ENCODE measurements around the gene ARHGAP10. TPM values are rescaled to one million over a fixed set of nuclear protein-coding genes. Genes with fewer than 3 reads are reported as not detected.

The ARHGAP10 gene
- total RNA-seq, 2 donors from 2014 or later: 30.3 to 69.6 TPM

GRCh38 chr4:148097801-148098200, 365.9 kb downstream of the ARHGAP10 start:
- no peak overlapping the region for H3K27ac ChIP-seq
- H3K4me3 ChIP-seq: no peak overlapping the region
- 93% methylated on average over 5 of the region's 5 CpGs for WGBS
- intact Hi-C loops (cut with DNase I): no loop called here
- no peaks in the 10 kb centered on the region for H3K27me3 ChIP-seq (replicated peaks; ENCODE audit: insufficient read depth)
- no peak for DNase-seq (ENCODE audit: low spot score)
- no peaks in the 10 kb centered on the region for H3K9me3 ChIP-seq
- no peak for TF ChIP-seq POLR2A (IDR thresholded peaks at IDR 0.05)
- TF ChIP-seq CTCF (IDR thresholded peaks at IDR 0.05): no peak
- no peak for TF ChIP-seq POLR2AphosphoS5 (IDR thresholded peaks at IDR 0.05)
- no peaks in the 10 kb centered on the region for H3K4me1 ChIP-seq (replicated peaks)
- H3K36me3 ChIP-seq: peaks cover 0 to 2% of the 10 kb centered on the region in 2 donors

- no peak overlapping the region for H3K4me3 ChIP-seq
- no peaks in the 10 kb centered on the region for H3K9me3 ChIP-seq
- DNase-seq (ENCODE audit: low spot score): no peak
- intact Hi-C loops (cut with DNase I): no loop called here
- TF ChIP-seq POLR2A (IDR thresholded peaks at IDR 0.05) (no peak), CTCF (IDR thresholded peaks at IDR 0.05) (no peak), POLR2AphosphoS5 (IDR thresholded peaks at IDR 0.05) (no peak)
- no peaks in the 10 kb centered on the region for H3K4me1 ChIP-seq (replicated peaks)
- H3K27me3 ChIP-seq (replicated peaks; ENCODE audit: insufficient read depth): no peaks in the 10 kb centered on the region
- H3K27ac ChIP-seq: no peak overlapping the region
- H3K36me3 ChIP-seq: peaks cover 0 to 2% of the 10 kb centered on the region in 2 donors
- WGBS: 77% methylated on average over 3 of the region's 3 CpGs
These were observed 369.3 kb downstream of the ARHGAP10 start for GRCh38 chr4:148101235-148101634.

- Histone ChIP-seq H3K4me3 (no peak overlapping the region), H3K9me3 (no peaks in the 10 kb centered on the region), H3K27me3 (replicated peaks; ENCODE audit: insufficient read depth) (no peaks in the 10 kb centered on the region), H3K27ac (no peak overlapping the region), H3K4me1 (replicated peaks) (no peaks in the 10 kb centered on the region), H3K36me3 (peaks cover 0 to 2% of the 10 kb centered on the region in 2 donors)
- no peak for DNase-seq (ENCODE audit: low spot score)
- intact Hi-C loops (cut with DNase I): no loop called here
- no peak for TF ChIP-seq CTCF (IDR thresholded peaks at IDR 0.05)
- TF ChIP-seq POLR2A (IDR thresholded peaks at IDR 0.05): no peak
- TF ChIP-seq POLR2AphosphoS5 (IDR thresholded peaks at IDR 0.05): no peak
- WGBS: 53% methylated on average over 4 of the region's 4 CpGs
These were observed 369.9 kb downstream of the ARHGAP10 start for GRCh38 chr4:148101790-148102189.

- Histone ChIP-seq H3K36me3 (peaks cover 0 to 2% of the 10 kb centered on the region in 2 donors), H3K27me3 (replicated peaks; ENCODE audit: insufficient read depth) (no peaks in the 10 kb centered on the region), H3K4me1 (replicated peaks) (no peaks in the 10 kb centered on the region), H3K9me3 (no peaks in the 10 kb centered on the region), H3K27ac (no peak overlapping the region), H3K4me3 (no peak overlapping the region)
- 95% methylated on average over 7 of the region's 7 CpGs for WGBS
- no peak for TF ChIP-seq CTCF (IDR thresholded peaks at IDR 0.05)
- TF ChIP-seq POLR2AphosphoS5 (IDR thresholded peaks at IDR 0.05): no peak
- TF ChIP-seq POLR2A (IDR thresholded peaks at IDR 0.05): no peak
- no peak for DNase-seq (ENCODE audit: low spot score)
- intact Hi-C loops (cut with DNase I): no loop called here
These were observed 371.9 kb downstream of the ARHGAP10 start for GRCh38 chr4:148103597-148104355.

GRCh38 chr4:148108766-148109165, 376.9 kb downstream of the ARHGAP10 start:
- Histone ChIP-seq H3K36me3 (no peaks in the 10 kb centered on the region), H3K9me3 (no peaks in the 10 kb centered on the region), H3K4me1 (replicated peaks) (no peaks in the 10 kb centered on the region), H3K27ac (no peak overlapping the region), H3K4me3 (no peak overlapping the region), H3K27me3 (replicated peaks; ENCODE audit: insufficient read depth) (no peaks in the 10 kb centered on the region)
- DNase-seq (ENCODE audit: low spot score): no peak
- 81% methylated on average over 7 of the region's 7 CpGs for WGBS
- intact Hi-C loops (cut with DNase I): no loop called here
- TF ChIP-seq POLR2A (IDR thresholded peaks at IDR 0.05) (no peak), POLR2AphosphoS5 (IDR thresholded peaks at IDR 0.05) (no peak), CTCF (IDR thresholded peaks at IDR 0.05) (no peak)

Measured in prostate gland (tissue), 2 donors.